ENCODE measurements around the gene SKOR1. TPM values are rescaled to one million over a fixed set of nuclear protein-coding genes. Genes with fewer than 3 reads are reported as not detected.

The SKOR1 gene
- total and polyA plus RNA-seq, 9 donors, result 0.05 to 1.2 (median 0.88) TPM

GRCh38 chr15:67820992-67821783 lies 4.1 kb upstream of the SKOR1 start:
- TF ChIP-seq CTCF (IDR thresholded peaks at IDR 0.05) (no peak), POLR2A (IDR thresholded peaks at IDR 0.05) (no peak), EP300 (IDR thresholded peaks at IDR 0.05) (no peak)
- DNase-seq, result peak; percentile 42 to 82 (median 71)
- peaks cover 21% of the 10 kb centered on the region for H3K27me3 ChIP-seq
- no peaks in the 10 kb centered on the region for H3K4me1 ChIP-seq (ENCODE audit: insufficient read depth)
- H3K9me3 ChIP-seq, result no peaks in the 10 kb centered on the region
- WGBS, 3 donors, result 2 to 4% (median 3%) methylated on average over 37 to 39 of the region's 39 CpGs
- no peaks in the 10 kb centered on the region for H3K36me3 ChIP-seq
- no peak overlapping the region for H3K27ac ChIP-seq
- intact Hi-C loops (cut with DNase I), result no loop called here
- no peak overlapping the region for H3K4me3 ChIP-seq

- no peak overlapping the region for H3K27ac ChIP-seq
- intact Hi-C loops (cut with DNase I), result no loop called here
These were observed 3.4 kb upstream of the SKOR1 start for GRCh38 chr15:67821784-67822440.

GRCh38 chr15:67822537-67823313 lies 2.6 kb upstream of the SKOR1 start:
- 3% methylated on average over 28 to 46 of the region's 46 CpGs for WGBS, 3 donors
- Histone ChIP-seq H3K9me3 (no peaks in the 10 kb centered on the region), H3K36me3 (no peaks in the 10 kb centered on the region), H3K27me3 (peaks cover 32% of the 10 kb centered on the region), H3K4me1 (ENCODE audit: insufficient read depth) (no peaks in the 10 kb centered on the region), H3K4me3 (no peak overlapping the region), H3K27ac (no peak overlapping the region)
- intact Hi-C loops (cut with DNase I), result no loop called here
- TF ChIP-seq POLR2A (IDR thresholded peaks at IDR 0.05), result no peak
- no peak for TF ChIP-seq CTCF (IDR thresholded peaks at IDR 0.05)
- TF ChIP-seq EP300 (IDR thresholded peaks at IDR 0.05), result no peak
- no peak for DNase-seq

More at GRCh38 chr15:67821784-67822440, 3.4 kb upstream of the SKOR1 start:
- no peak for DNase-seq
- Histone ChIP-seq H3K9me3 (no peaks in the 10 kb centered on the region), H3K27me3 (peaks cover 26% of the 10 kb centered on the region), H3K36me3 (no peaks in the 10 kb centered on the region), H3K4me1 (ENCODE audit: insufficient read depth) (no peaks in the 10 kb centered on the region), H3K4me3 (no peak overlapping the region)
- WGBS, 3 donors, result 2 to 4% (median 4%) methylated on average over 43 of the region's 43 CpGs
- TF ChIP-seq POLR2A (IDR thresholded peaks at IDR 0.05) (no peak), CTCF (IDR thresholded peaks at IDR 0.05) (no peak), EP300 (IDR thresholded peaks at IDR 0.05) (no peak)
